GM19324 (cell line): ENCODE results near the gene KCNC1.
A peak's percentile ranks its signal among the peaks of the same experiment; 100 is the strongest.

Source experiments
- ATAC-seq: cut with Tn5 transposase; IDR thresholded peaks from one replicate; pipeline ENCODE4 v1.9.1; 2021; ENCODE audit warnings: mild to moderate bottlenecking, moderate library complexity; ENCODE audit not compliant: unreplicated experiment, low FRiP score

Gene KCNC1

DNA sequence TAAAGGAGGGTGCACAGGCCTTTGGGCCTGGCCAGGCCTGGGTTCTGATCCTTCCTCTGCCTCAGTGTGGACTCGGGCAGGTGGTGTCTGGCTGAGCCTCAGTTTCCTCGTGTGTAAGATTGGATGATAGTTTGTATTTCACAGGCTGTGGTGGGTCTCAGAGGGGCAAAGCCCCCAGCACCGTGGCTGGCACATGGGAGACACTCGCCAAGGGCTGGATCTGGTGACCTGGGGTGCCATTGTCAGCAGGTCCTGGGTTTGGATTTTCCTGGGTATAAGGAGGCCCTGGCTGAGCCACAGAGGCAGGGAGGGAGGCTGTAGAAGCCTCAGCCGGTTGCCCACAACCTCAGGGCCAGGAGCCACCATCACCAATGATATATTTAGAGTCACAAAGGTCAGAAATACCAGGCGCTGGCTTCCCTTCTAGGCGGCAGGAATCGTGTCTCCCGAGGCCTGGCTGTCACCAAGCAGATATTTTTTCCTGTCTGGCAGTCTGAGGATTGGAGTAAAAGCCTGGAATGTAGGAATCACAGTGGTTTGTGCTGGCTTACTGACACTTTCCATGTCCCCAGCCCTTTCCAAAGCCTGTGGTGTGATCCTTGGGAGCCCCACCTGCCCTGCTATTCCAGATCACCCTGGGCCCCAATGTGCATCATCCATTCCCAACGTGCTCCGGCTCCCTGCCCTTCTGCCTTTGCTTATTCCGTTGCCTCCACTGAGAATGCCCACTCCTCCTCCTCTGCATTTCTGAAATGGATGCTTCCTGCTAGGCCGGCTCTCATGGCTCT lies 15.6 kb downstream of the KCNC1 start:
- no peak for ATAC-seq

DNA sequence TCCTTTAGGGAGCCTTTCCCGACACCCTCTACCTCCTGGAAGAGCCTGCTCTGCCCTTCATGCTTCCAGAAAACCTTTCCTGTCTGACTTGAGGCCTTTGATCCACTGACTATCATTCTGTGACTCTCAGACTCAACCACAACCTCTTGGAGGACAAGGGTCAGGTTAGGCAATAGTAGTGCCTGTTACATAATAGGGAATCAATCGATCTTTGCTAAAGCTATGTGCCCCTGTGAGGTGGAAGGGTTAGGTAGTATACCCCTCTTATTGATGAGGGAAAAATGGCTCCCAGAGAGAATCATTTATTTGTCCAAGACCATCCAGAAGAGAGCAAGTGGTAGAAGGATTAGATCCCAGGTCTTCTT lies 16.2 kb downstream of the KCNC1 start:
- no peak for ATAC-seq

DNA sequence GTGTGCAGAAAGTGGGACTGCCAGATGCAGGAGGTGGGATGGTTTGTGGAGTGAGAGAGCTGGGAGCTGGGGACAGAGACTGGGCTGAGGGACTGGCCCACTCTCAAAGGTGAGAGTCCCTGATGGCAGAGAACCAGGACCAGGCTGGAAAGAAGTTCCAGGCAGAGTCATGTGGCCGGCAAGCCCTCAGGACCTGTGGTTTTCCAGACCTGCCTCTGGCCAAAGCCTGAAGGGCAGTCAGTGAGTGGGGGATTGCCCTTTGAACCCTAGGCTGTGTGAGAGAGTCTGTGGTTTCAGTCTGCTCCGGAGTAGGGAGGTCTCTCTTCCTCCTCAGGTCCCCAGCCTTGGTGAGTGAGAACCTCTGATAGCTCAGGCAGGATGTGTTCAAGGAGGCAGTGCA lies 17.0 kb downstream of the KCNC1 start:
- ATAC-seq = no peak

DNA sequence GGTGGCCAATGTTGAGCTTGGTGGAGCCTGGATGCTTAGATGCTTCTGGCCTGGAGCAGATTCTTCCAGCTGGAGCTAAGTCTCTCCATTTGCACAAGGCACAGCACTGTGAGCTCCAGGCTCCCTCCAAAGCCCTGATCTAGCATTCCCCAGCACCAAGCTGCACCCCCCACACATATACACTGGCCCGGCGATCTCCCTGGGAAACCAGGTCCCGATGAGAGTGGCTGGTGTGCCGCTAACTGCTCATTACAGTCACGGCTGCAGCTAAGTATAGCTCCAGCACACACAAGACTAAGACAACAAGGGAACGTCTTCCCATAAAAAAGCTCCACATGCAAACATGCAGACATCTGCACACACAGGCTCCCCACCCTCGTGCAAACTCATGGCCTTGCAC lies 17.6 kb downstream of the KCNC1 start:
- ATAC-seq = no peak

DNA sequence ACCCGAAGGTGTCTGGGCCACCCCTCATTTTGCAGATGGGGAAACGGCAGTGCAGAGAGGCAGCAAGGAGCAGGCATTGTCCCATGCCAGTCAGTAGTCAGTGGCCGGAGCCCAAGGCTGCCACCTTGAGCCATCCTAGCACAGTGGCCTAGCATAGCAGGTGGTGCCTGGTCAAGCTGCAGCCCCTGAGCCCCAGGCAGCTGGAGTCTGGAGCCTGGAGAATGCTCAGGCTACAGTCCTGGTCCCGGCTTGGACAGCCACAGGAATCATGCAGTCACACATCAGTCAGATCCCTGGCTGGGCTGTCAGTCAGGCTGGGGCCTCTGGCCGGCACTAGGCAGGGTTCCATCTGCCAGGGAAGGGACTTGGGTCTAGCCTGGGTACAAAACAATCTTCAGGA lies 18.6 kb downstream of the KCNC1 start:
- ATAC-seq = no peak

DNA sequence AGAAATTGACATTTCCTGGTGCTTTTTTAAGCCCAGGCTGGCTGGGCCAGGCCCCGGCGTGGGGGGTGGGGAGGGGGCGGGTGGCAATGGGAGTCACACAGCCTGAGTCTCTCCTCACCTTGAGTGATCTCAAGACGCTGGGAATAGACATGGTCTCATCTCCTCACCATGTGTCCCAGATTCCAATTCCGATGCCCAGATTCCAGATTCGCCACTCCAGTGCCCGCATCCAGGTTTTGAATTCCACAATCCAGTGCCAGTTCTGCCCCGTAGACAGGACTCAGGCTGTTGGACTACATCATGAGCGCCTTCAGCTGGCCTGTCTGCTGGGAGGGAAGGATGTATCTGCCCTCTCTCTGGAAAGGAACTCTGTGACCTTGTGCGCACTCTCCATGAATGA lies 19.1 kb downstream of the KCNC1 start:
- ATAC-seq = no peak

DNA sequence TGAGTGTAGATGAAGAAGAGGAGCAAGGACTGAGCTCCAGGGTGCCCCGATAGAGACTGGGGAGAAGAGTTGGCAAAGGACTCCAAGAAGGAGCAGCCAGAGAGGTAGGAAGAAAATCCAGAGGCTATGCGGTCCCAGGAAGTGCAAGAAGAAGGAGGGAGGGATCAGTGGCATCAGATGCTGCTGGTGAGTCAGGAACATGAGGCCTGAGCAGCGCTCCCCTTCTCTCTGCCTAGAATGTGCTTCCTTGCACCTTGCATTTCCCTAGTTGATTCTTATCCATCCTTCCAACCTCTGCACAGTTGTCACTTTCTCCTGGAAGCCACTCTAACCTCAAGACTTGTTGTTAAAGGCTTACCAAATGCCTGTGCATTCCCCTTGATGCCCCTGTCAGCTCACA lies 21.3 kb downstream of the KCNC1 start:
- ATAC-seq = no peak

DNA sequence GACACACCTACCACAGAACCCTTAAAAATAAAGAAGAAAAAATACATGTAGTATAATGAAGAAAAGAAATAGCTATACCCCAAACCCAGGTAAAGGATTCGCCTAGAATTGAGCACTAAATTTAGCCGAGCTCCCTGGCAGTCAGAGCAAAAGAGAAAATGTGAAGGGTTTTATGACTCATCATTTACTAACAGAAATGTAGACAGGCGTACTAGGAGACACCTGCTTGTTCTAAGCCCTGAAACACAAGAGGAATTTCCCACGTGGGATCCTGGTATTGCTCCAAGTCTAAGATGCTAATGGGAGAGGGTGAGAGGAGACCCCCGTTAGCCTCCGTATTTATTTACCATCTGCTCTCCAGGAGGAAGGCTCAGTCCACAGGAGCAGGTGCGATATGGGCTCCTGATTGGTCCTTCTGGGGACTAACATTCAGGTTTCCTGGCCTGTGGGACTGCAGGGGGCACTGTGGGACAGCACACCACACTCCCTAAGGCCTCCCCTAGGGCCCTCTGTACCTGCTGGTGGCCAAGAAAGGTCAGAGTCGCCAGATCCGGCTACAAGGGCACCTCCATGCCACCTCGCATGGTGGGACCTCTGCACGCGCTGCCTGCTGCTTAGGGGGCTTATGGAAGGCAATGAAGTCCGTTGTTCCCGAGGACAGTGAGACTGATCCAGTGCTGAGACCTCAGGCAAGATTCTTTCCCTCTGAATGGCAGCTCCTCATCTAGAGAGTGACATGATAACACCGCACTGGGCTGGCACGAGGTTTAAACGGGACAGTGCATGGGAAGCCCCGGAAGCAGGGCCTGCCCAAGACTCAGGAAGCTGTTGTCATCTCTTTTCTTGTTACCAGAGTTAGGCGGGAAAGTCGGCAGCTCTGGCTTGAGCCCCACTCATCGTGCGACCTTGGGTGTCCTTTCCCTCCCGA lies 25.8 kb downstream of the KCNC1 start:
- peak; percentile 68 for ATAC-seq

DNA sequence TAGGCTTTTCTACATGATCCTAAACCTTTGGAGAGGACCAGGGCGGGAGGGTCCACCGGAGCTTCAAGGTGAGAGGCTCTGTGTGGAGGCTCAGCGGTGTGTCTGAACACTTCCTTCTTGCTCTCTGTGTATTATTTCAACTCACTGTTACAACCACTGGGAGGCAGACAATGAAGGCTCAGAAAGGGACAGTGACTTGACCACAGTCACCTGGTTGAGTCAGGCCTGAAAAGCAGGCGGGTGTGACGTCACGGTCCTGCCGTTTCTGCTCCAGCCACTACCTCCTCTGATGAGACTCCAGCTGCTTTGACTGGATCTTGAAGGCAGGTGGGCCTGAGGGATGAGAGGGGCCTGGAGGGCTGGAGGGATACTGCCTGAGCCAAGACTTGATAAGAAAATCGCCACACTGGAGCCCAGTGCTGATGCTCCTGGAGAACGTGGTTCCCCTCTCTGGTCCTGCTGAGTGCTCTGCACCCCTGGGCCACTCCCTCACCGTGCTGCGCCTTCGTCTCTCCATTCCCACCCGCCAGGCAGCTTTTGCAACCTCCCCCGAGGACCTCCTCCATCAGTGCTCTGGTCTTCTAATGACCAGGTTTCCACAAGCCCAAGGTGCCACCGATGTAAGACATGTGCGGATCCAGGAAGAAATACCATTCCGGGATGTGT lies 27.9 kb downstream of the KCNC1 start:
- ATAC-seq = no peak

DNA sequence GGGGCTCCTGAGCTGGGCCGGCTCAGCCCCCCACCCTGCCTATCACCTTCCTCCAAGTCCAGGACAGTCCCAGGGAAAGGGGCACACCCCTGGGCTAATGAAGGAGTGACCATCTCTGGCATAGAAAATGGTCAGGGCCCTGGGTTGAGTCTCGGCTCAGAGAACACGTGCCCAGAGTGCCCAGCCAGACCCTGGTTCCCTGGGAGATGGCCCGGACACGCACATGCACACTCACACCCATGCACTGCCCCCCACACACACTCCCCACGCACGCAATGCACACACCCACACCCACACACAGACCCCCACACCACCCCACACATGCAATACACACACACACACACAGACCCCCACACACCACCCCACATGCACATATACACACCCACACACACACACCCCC lies 28.7 kb downstream of the KCNC1 start:
- ATAC-seq = no peak

DNA sequence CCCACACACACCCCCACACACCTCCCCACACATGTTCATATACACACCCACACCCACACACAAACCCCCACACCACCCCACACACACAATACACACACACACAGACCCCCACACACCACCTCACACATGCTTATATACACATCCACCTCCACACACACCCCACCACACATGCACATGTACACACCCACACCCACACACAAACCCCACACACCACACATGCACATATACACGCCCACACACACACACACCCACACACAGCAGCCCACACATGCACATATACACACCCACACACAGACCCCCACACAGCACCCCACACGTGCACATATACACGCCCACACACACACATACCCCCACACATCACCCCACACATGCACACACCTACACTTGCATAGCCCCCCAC lies 29.1 kb downstream of the KCNC1 start:
- no peak for ATAC-seq

DNA sequence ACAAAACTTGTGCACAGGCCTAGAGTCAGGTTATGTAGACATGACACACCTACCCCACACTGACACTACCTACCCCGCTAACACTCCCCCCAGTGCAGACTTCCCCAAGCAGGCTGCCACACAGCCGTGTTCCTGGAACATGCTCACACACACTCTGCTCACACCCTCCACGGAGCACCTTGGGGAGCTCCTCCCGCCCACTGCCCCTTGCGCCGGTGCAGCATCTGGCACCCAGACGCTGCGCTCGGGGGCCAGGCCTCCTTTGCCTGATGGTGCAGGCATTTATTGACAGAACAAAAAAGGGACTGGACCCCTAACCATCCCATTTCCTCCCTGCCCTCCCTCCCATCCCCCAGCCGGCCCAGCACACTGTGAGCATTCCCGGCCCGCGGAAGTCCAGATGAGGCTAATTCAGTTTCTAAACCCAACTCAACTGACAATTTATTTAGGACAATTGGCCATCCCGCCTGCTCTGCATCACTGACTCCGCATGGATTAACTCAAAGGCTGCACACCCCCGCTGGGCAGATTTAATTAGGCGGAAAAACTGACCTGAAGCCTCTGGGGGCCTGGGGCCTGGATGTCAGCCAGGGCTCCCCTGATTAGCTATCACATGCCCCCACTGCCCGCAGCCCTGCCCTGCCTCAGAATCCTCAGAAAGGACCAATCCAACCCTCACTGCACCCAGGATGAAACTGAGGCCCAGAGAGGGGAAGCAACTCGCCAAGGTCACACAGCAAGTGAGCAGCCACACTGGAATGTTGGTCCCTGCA lies 30.1 kb downstream of the KCNC1 start:
- ATAC-seq = no peak

DNA sequence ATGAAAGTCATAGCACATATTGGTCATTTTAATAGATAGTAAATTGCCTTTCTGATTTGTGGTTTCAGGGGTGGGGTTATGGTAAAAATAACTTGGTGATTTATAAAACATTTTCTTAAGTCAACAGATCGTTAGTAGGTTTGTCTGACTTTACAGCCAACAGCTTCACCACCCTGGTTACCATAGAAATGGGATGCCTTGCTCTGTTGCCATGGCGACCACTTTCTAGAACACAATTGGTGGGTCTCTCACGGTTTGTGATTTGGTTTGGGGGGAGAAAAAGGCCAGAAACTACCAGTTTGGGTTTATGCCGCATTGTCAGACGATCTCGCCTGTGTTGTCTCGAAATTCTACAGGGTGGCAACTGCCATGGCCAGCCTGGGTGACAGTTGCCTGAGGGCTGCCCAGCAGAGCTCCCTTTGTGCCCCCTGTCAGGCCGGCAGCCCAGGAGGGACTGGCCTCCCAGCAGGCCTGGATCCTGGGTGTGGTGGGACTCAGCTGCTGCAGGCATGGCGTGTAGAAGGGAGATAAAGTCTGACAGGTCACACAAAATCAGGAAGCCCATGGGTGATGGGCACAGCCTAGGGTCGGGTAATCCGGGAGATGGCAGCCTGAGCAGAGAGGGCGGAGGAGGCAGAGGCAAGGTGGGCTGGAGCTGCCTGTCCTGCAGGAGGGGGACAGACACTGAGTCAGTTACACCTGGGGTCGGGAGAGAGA lies 30.9 kb downstream of the KCNC1 start:
- ATAC-seq = no peak

DNA sequence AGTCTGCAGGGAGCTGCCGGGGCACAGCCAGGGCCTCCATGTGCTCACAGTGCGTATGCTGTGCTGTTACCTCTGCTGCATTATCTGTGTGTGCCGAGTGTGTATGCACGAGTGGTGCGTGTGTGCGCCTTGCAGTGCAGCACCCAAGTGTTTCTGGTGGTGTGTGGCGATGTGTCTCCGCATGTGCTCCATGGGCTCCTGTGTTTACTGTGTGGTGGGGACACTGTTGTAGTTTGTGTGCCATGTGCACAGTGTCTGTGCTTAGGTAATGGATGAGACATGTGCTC lies 31.4 kb downstream of the KCNC1 start:
- no peak for ATAC-seq

DNA sequence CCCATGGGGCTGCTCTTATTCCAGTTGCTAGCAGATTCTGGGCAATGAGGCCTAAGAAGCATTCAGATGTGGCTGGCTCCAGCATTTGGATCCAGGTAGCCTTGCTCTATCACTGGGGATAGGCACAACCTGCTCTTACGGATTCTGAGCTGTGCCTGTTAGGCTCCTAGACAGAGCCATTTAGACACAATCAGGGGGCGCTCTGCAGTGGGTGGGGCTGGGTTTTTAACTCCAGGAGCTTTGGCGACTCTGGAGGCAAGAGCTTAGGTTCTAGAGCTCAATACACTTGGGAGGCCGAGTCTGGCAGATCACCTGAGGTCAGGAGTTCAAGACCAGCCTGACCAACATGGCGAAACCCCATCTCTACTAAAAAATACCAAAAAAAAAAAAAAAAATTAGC lies 32.0 kb downstream of the KCNC1 start:
- ATAC-seq = no peak

DNA sequence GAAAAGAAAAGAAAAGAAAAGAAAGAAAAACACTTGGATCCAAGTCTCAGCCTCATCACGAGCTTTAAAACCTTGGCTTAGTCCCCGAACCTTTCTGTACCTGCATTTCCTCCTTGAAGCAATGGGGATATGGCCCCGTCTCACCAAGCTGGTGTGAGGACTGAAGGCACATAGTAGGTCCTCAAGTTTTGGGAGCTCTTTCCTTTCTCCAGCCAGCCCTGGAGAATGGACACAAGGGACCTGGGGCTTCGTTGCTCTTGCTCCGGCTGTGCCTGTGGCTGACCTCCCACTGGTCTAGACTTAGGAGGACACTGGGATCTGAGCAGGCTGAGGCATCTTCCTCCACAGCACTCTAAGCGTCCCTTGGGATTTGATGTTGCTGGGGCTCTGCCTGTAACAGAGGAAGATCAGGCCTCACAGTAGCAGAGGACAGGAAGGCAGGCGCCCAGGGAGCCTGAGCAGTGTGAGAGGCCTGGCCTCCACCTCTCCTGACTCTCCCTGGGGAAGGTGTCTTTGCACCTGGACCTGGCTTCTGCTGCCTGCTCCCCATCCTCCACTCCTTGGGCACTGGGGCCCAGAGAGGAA lies 32.8 kb downstream of the KCNC1 start:
- no peak for ATAC-seq

DNA sequence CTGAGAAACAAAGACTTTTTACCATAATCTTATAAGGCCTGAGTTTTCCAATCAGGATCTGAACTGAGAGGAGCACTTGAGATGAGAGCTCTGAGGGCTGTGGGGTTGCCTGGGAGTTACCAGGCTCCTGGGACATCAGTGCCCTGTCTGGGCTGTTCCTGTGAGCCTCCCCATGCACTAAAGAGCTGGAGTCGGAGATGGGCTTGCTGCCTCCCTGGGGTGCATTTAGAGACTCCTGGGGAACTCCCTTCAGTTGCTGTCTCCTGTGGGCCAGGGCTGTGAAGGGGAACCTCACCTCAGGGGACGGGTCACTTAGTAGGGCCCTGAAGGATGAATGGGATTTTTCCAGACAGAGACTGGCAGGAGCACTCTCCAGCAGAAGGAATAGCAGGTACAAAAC lies 33.3 kb downstream of the KCNC1 start:
- ATAC-seq = no peak

DNA sequence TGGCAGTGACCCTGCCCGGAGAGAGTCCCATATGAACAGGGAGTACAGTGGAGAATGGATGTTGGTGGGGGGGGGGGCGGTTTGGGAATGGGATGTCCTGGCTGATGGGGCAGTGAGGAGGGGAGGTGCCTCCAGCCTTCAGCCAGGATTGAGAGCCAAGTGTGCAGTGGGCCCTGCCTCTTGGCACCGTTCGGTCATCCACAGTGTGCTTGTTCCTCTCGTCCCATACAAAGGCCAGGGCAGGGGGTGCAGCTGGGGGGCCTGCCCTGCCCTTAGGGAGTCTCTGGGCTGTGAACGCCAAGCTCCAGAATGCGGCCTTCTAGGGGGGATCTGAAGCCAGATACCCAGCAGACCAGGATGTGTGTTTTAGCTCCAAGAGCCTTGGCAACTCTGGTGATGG lies 34.0 kb downstream of the KCNC1 start:
- no peak for ATAC-seq

DNA sequence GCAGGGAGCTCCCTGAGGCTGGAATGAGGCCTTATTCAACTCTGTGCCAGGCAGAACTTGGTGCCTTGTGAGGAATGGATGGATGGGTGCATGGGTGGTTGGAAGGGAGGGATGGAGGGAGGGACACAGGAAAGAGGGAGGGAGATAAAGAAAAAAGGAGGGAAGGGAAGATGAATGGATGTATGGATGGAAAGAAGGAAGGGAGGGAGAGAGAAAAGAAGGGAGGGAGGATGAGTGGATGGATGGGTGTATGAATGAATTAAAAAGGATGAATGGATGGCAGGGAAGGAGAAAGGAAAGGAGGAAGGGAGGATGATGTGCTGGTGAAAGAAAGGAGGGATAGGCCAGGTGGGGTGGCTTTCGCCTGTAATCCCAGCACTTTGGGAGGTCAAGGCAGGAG lies 34.6 kb downstream of the KCNC1 start:
- no peak for ATAC-seq
